HepG2 (cell line): Measurements from ENCODE around the gene EFHC2. TPM values are rescaled to one million over a fixed set of nuclear protein-coding genes. Genes with fewer than 3 reads are reported as not detected.

ENCODE experiments used
- ATAC-seq: fragments of 200-7000 bp; cut with Tn5 transposase; 3 replicates; pipeline ENCODE4 v1.9.1; 2020; ENCODE audit warnings: mild to moderate bottlenecking, moderate library complexity
- BruUV-seq: library from RNA; stranded (reverse); fragments of 400-500 nt; replicated peaks from 2 replicates; lab custom pipeline; 2021; lab: Mats Ljungman, UMichigan
- CTCF ChIA-PET: fragments of 300-600 bp; formaldehyde crosslinking; extraction: SDS; loops from one replicate; lab custom pipeline; 2021; ENCODE audit warnings: low total read pairs, inconsistent platforms, low intra/inter-chr PET ratio; lab: Yijun Ruan, JAX
- POLR2A ChIA-PET: fragments of 350-600 bp; sonication (Branson Sonifier 250); formaldehyde crosslinking; loops from one replicate; lab custom pipeline; 2020; ENCODE audit warnings: antibody characterized with exemption, inconsistent platforms; lab: Yijun Ruan, JAX
- DNase-seq: peaks from one replicate; pipeline ENCODE4 v3.0.0-alpha.2; 2015; ENCODE audit warnings: low spot score
- FAIRE-seq: peaks from 3 replicates; lab custom pipeline; 2011; peaks lifted over from hg19 to GRCh38; lab: Jason Lieb, UNC
- H2AFZ ChIP-seq: one replicate; pipeline ENCODE4 v1.6.1; 2011; ENCODE audit warnings: low read length, inconsistent platforms
- H3K27ac ChIP-seq: fragments of 300-600 bp; 3 replicates; pipeline ENCODE4 v1.8.0; 2011; ENCODE audit warnings: mixed run types, mild to moderate bottlenecking, mixed read lengths, low read length, inconsistent platforms; ENCODE audit not compliant: insufficient read depth; ENCODE audit errors: extremely low read length
- H3K27me3 ChIP-seq, 2 experiments: fragments of 200-600 bp in 1 of 2; 2 replicates in 1 of 2; 3 replicates in 1 of 2; pipeline versions ENCODE4 v1.6.0 to v1.8.0; 2011; ENCODE audit warnings: low read length in 2 of 2, mild to moderate bottlenecking in 2 of 2, moderate library complexity in 2 of 2, inconsistent platforms in 1 of 2; ENCODE audit not compliant: insufficient read depth in 2 of 2, control insufficient read depth in 1 of 2
- H3K36me3 ChIP-seq, 2 experiments: fragments of 200-600 bp in 1 of 2; replicated peaks in 1 of 2; 2 replicates in 1 of 2; 3 replicates in 1 of 2; pipeline versions ENCODE4 v1.5.1 to v1.8.0; 2011; ENCODE audit warnings: low read length in 2 of 2, inconsistent platforms in 1 of 2; ENCODE audit not compliant: insufficient read depth in 2 of 2, control insufficient read depth in 1 of 2
- H3K4me1 ChIP-seq: 2 replicates; pipeline ENCODE4 v1.5.1; 2012; ENCODE audit warnings: low read length, inconsistent platforms; ENCODE audit not compliant: insufficient read depth
- H3K4me2 ChIP-seq: 2 replicates; pipeline ENCODE4 v1.6.0; 2011; ENCODE audit warnings: low read depth, low read length, inconsistent platforms
- H3K4me3 ChIP-seq, 3 experiments: fragments of 200-600 bp in 1 of 3; sonication (generic), shearing (Covaris generic) in 1 of 3; replicated peaks in 1 of 3; 2 replicates each; pipeline ENCODE4 v1.5.1; 2011 to 2016; ENCODE audit warnings: low read length in 3 of 3, inconsistent platforms in 2 of 3, low read depth in 2 of 3, mild to moderate bottlenecking in 2 of 3, control low read depth in 1 of 3, mixed read lengths in 1 of 3; ENCODE audit not compliant: insufficient read depth in 1 of 3
- H3K79me2 ChIP-seq: one replicate; pipeline ENCODE4 v1.6.1; 2011; ENCODE audit warnings: low read length, inconsistent platforms; ENCODE audit not compliant: insufficient read depth
- H3K9ac ChIP-seq: 2 replicates; pipeline ENCODE4 v1.6.0; 2011; ENCODE audit warnings: mild to moderate bottlenecking, low read depth, low read length, inconsistent platforms; ENCODE audit not compliant: insufficient read depth
- H3K9me3 ChIP-seq: 2 replicates; pipeline ENCODE4 v1.5.1; 2012; ENCODE audit warnings: mild to moderate bottlenecking, low read length
- H4K20me1 ChIP-seq: 2 replicates; pipeline ENCODE4 v1.6.0; 2011; ENCODE audit warnings: inconsistent platforms, mild to moderate bottlenecking, low read length, moderate library complexity; ENCODE audit not compliant: insufficient read depth
- ATAD3A ChIP-seq: sonication (generic); formaldehyde crosslinking; IDR thresholded peaks from 2 replicates; pipeline ENCODE4 v1.4.0; 2020; ENCODE audit warnings: missing genetic modification reagents
- CTCF ChIP-seq: sonication (generic); formaldehyde crosslinking; IDR thresholded peaks from 2 replicates; pipeline ENCODE4 v1.5.0; 2020; ENCODE audit warnings: mild to moderate bottlenecking, missing genetic modification reagents, moderate library complexity
- DBP ChIP-seq: sonication (generic); formaldehyde crosslinking; IDR thresholded peaks from 2 replicates; pipeline ENCODE4 v1.4.0; 2020; ENCODE audit warnings: missing genetic modification reagents; ENCODE audit errors: not compliant biosample characterization
- NFKBIZ ChIP-seq: IDR thresholded peaks from 2 replicates; pipeline ENCODE4 v1.6.1; 2018; ENCODE audit warnings: missing genetic modification reagents, missing compliant biosample characterization
- PBX3 ChIP-seq: sonication (generic); formaldehyde crosslinking; IDR thresholded peaks from 2 replicates; pipeline ENCODE4 v1.8.1; 2023; ENCODE audit warnings: missing genetic modification reagents, inconsistent platforms, borderline replicate concordance
- ZBTB14 ChIP-seq: sonication (generic); formaldehyde crosslinking; IDR thresholded peaks from 2 replicates; pipeline ENCODE4 v1.4.0; 2020; ENCODE audit warnings: missing genetic modification reagents
- ZKSCAN1 ChIP-seq: fragments of 150-350 bp; IDR thresholded peaks from 2 replicates; pipeline ENCODE4 v1.6.1; 2014; ENCODE audit warnings: low read length
- ZNF280B ChIP-seq: sonication (generic); formaldehyde crosslinking; IDR thresholded peaks from 2 replicates; pipeline ENCODE4 v1.5.0; 2020; ENCODE audit warnings: missing genetic modification reagents, mild to moderate bottlenecking, borderline replicate concordance
- ZNF33B ChIP-seq: sonication (generic); formaldehyde crosslinking; IDR thresholded peaks from 2 replicates; pipeline ENCODE4 v1.5.1; 2020; ENCODE audit warnings: mild to moderate bottlenecking, missing genetic modification reagents
- ZNF772 ChIP-seq: sonication (generic); formaldehyde crosslinking; IDR thresholded peaks from 2 replicates; pipeline ENCODE4 v1.5.0; 2020; ENCODE audit warnings: mild to moderate bottlenecking, missing genetic modification reagents
- WGBS: methylation state at CpG from one replicate; pipeline ENCODE4 v1.1.6; 2017; ENCODE audit warnings: low lambda C conversion rate; 5-methylcytosine and 5-hydroxymethylcytosine counted together
- in situ Hi-C: cut with HindIII; loops from 2 replicates; pipeline ENCODE4 v1.10.0; 2017; ENCODE audit warnings: low pct_unique_long_range_greater_than_20kb; ENCODE audit not compliant: extremely low pct_ligation_motif_present
- intact Hi-C: fragments of 100-400 bp; cut with micrococcal nuclease; formaldehyde crosslinking; loops from one replicate; pipeline ENCODE4 v1.10.0; 2022; ENCODE audit not compliant: unreplicated experiment
- polyA plus RNA-seq, 8 experiments: library from polyadenylated mRNA; depleted of rRNA in 3 of 8; stranded (reverse) in 7 of 8; unstranded in 1 of 8; fragments of >200 nt; fragmentation: Illumina TruSeq in 4 of 8; extraction: Trizol in 4 of 8; gene quantifications; 2 replicates each; pipeline versions ENCODE4 v1.2.1 to v1.2.3, GENCODE V29; 2011 to 2016; ENCODE audit warnings: low read depth in 4 of 8, missing spikeins in 1 of 8, mixed read lengths in 1 of 8; ENCODE audit not compliant: insufficient read depth in 1 of 8
- total RNA-seq, 5 experiments: library from RNA; depleted of rRNA; stranded (reverse); fragments of >200 nt; fragmentation: Illumina TruSeq; extraction: Trizol; gene quantifications; 2 replicates each; pipeline ENCODE4 v1.2.3, GENCODE V29; 2016; ENCODE audit warnings: low read depth in 1 of 5

Gene EFHC2
- total and polyA plus RNA-seq, 2 of the 13 experiments (the other 11 are each of a cell fraction or from before 2014, with no cell fraction given), result not detected

GRCh38 chrX:44203791-44204190 is 139.7 kb downstream of the EFHC2 start:
- Histone ChIP-seq H2AFZ (no peak overlapping the region), H3K4me1 (no peaks in the 10 kb centered on the region), H3K9ac (no peak overlapping the region), H3K27ac (no peak overlapping the region), H3K27me3 (no peaks in the 10 kb centered on the region), H4K20me1 (no peaks in the 10 kb centered on the region), H3K79me2 (no peaks in the 10 kb centered on the region), H3K4me3 (no peak overlapping the region), H3K36me3 (no peaks in the 10 kb centered on the region), H3K9me3 (no peaks in the 10 kb centered on the region), H3K4me2 (no peak overlapping the region)
- DNase-seq, result peak; percentile 0
- ATAC-seq, result no peak
- in situ Hi-C loops (no loop called here), intact Hi-C loops (no loop called here)
- POLR2A ChIA-PET, result no interaction called here
- CTCF ChIA-PET, result no interaction called here
- 0% methylated on average over 1 of the region's 1 CpG for WGBS
- BruUV-seq, result no TSS peak
- TF ChIP-seq CTCF (CRISPR knock-in tag) (peak; percentile 30; the same call in 1 of the 2 replicates), ZKSCAN1 (peak; percentile 69; the same call in 1 of the 2 replicates), ZNF280B (CRISPR knock-in tag) (no peak)
- no peak for FAIRE-seq

- H3K36me3 ChIP-seq, result no peaks in the 10 kb centered on the region
- no peak for FAIRE-seq
- H2AFZ ChIP-seq, result no peak overlapping the region
- H3K4me1 ChIP-seq, result no peaks in the 10 kb centered on the region
- no CpG with 5 or more reads among the region's 2 CpGs for WGBS
- H3K4me2 ChIP-seq, result no peak overlapping the region
- H3K27me3 ChIP-seq, result no peaks in the 10 kb centered on the region
- intact Hi-C loops, result no loop called here
- no TSS peak for BruUV-seq
- H4K20me1 ChIP-seq, result no peaks in the 10 kb centered on the region
- no peak for ATAC-seq
- no peak overlapping the region for H3K4me3 ChIP-seq
- no peaks in the 10 kb centered on the region for H3K9me3 ChIP-seq
- in situ Hi-C loops, result no loop called here
- no peak overlapping the region for H3K9ac ChIP-seq
- ChIA-PET CTCF (no interaction called here), POLR2A (no interaction called here)
- no peak for DNase-seq
- no peak overlapping the region for H3K27ac ChIP-seq
- no peaks in the 10 kb centered on the region for H3K79me2 ChIP-seq
- TF ChIP-seq PBX3 (CRISPR knock-in tag) (no peak), ATAD3A (CRISPR knock-in tag) (no peak), DBP (no peak), ZBTB14 (CRISPR knock-in tag) (no peak), ZNF772 (CRISPR knock-in tag) (no peak), ZNF33B (no peak), NFKBIZ (no peak)
Observed at GRCh38 chrX:44202596-44202995, 140.9 kb downstream of the EFHC2 start.
